ENCODE results near the gene GALNT2. TPM values are rescaled to one million over a fixed set of nuclear protein-coding genes. Genes with fewer than 3 reads are reported as not detected.

GALNT2 gene
- total and polyA plus RNA-seq, 9 donors = 30.3 to 89.2 (median 79.2) TPM

- Histone ChIP-seq H3K9me3 (replicated peaks; ENCODE audit: control insufficient read depth, low read depth, low read length) (no peaks in the 10 kb centered on the region), H3K27ac (ENCODE audit: low read length) (no peak overlapping the region), H3K4me1 (ENCODE audit: control insufficient read depth, insufficient read depth, low read length) (peaks cover 8% of the 10 kb centered on the region), H3K4me3 (ENCODE audit: low read length) (no peak overlapping the region), H3K27me3 (ENCODE audit: control insufficient read depth, insufficient read depth, low read length) (no peaks in the 10 kb centered on the region), H3K36me3 (ENCODE audit: control insufficient read depth, insufficient read depth, low read length) (no peaks in the 10 kb centered on the region)
- WGBS (ENCODE audit: insufficient coverage) = no CpG with 5 or more reads among the region's 4 CpGs
- DNase-seq = no peak
Observed at GRCh38 chr1:230062521-230062920, 4.5 kb upstream of the GALNT2 start.

- H3K9me3 ChIP-seq (replicated peaks; ENCODE audit: control insufficient read depth, low read depth, low read length) = no peaks in the 10 kb centered on the region
- H3K4me3 ChIP-seq (ENCODE audit: low read length) = no peak overlapping the region
- DNase-seq = no peak
- 90% methylated on average over 4 of the region's 6 CpGs for WGBS (ENCODE audit: insufficient coverage)
- no peaks in the 10 kb centered on the region for H3K36me3 ChIP-seq (ENCODE audit: control insufficient read depth, insufficient read depth, low read length)
- H3K27me3 ChIP-seq (ENCODE audit: control insufficient read depth, insufficient read depth, low read length) = no peaks in the 10 kb centered on the region
- no peak overlapping the region for H3K27ac ChIP-seq (ENCODE audit: low read length)
- peaks cover 15% of the 10 kb centered on the region for H3K4me1 ChIP-seq (ENCODE audit: control insufficient read depth, insufficient read depth, low read length)
Observed at GRCh38 chr1:230064283-230064682, 2.8 kb upstream of the GALNT2 start.

- H3K36me3 ChIP-seq (ENCODE audit: control insufficient read depth, insufficient read depth, low read length) = no peaks in the 10 kb centered on the region
- H3K27ac ChIP-seq (ENCODE audit: low read length) = no peak overlapping the region
- H3K4me3 ChIP-seq (ENCODE audit: low read length) = no peak overlapping the region
- no peaks in the 10 kb centered on the region for H3K9me3 ChIP-seq (replicated peaks; ENCODE audit: control insufficient read depth, low read depth, low read length)
- WGBS (ENCODE audit: insufficient coverage) = no CpG with 5 or more reads among the region's 2 CpGs
- H3K27me3 ChIP-seq (ENCODE audit: control insufficient read depth, insufficient read depth, low read length) = no peaks in the 10 kb centered on the region
- H3K4me1 ChIP-seq (ENCODE audit: control insufficient read depth, insufficient read depth, low read length) = peaks cover 17% of the 10 kb centered on the region
- no peak for DNase-seq
Observed at GRCh38 chr1:230065161-230065560, 1.9 kb upstream of the GALNT2 start.

DNA sequence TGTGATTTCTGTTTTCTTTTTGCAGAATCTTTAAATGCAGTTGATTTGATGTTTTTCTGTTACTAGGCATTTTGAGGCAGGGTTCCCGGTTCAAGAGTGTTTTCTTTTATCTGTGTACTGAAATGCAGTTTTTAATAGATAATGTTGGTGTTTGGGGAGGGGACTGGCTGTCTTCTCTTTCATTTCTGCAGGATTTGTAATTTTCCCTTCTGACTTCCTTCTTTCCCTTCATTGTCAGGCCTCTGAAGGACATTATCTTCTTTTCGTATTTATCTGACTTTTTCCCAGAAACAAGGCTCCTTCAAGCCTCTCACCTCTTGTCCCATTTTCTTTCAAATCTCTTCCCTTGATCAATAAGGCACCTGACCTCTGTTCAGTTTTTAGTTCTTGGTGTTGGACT, 1.5 kb upstream of the GALNT2 start:
- peak overlapping the region; percentile 91 for H3K27ac ChIP-seq (ENCODE audit: low read length)
- WGBS (ENCODE audit: insufficient coverage) = no CpG with 5 or more reads among the region's 2 CpGs
- H3K4me1 ChIP-seq (ENCODE audit: control insufficient read depth, insufficient read depth, low read length) = peaks cover 18% of the 10 kb centered on the region
- no peaks in the 10 kb centered on the region for H3K9me3 ChIP-seq (replicated peaks; ENCODE audit: control insufficient read depth, low read depth, low read length)
- DNase-seq = no peak
- no peaks in the 10 kb centered on the region for H3K27me3 ChIP-seq (ENCODE audit: control insufficient read depth, insufficient read depth, low read length)
- no peaks in the 10 kb centered on the region for H3K36me3 ChIP-seq (ENCODE audit: control insufficient read depth, insufficient read depth, low read length)
- H3K4me3 ChIP-seq (ENCODE audit: low read length) = no peak overlapping the region

- no peaks in the 10 kb centered on the region for H3K27me3 ChIP-seq (ENCODE audit: control insufficient read depth, insufficient read depth, low read length)
- no peaks in the 10 kb centered on the region for H3K9me3 ChIP-seq (replicated peaks; ENCODE audit: control insufficient read depth, low read depth, low read length)
- H3K4me1 ChIP-seq (ENCODE audit: control insufficient read depth, insufficient read depth, low read length) = peaks cover 18% of the 10 kb centered on the region
- peak overlapping the region; percentile 63 for H3K4me3 ChIP-seq (ENCODE audit: low read length)
- H3K36me3 ChIP-seq (ENCODE audit: control insufficient read depth, insufficient read depth, low read length) = no peaks in the 10 kb centered on the region
- no CpG with 5 or more reads among the region's 8 CpGs for WGBS (ENCODE audit: insufficient coverage)
- peak overlapping the region; percentile 91 for H3K27ac ChIP-seq (ENCODE audit: low read length)
- DNase-seq = peak; percentile 13
Observed at GRCh38 chr1:230066031-230066430, 1.0 kb upstream of the GALNT2 start.

GRCh38 chr1:230067419-230067870, 407 bp downstream of the GALNT2 start:
- under 1% methylated on average over 37 of the region's 44 CpGs for WGBS (ENCODE audit: insufficient coverage)
- peak; percentile 72 for DNase-seq
- H3K27me3 ChIP-seq (ENCODE audit: control insufficient read depth, insufficient read depth, low read length) = no peaks in the 10 kb centered on the region

DNA sequence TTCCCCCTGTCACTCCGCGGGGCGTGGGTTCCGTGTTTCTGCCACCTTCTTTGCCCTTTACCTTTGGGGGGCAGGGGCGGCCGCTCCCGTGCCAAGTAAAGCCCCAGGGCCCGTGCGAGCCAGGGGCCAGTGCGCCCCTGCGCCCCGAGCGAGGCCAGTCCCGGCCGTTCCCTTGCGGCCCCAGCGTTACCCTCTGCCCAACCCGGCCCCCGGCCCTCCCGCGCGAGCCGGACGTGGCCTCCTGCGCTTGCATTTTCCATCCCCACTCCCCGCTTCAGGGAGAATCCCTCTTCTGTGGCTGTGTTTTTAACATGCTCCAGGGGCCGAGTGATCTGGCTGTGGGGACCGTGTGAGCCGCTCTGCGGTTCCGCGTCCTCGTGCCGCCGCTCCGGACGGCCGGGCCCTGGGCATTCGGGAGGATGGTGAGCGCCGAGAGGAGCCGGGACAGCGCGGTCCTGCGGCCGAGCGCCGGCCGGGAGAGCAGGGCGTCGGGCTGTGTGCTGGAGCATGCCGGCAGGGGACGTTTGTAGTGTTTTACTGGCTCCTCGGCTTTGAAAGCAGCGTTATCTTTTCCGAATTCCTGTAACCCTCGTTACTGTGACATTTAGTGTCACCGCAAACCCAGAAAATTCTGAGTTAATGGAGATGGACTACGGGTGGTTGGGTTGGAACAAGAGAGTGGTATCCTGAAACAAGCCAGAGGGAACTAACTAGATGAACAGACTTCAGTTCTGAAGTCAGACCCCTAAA, 1.0 kb downstream of the GALNT2 start:
- Histone ChIP-seq H3K9me3 (replicated peaks; ENCODE audit: control insufficient read depth, low read depth, low read length) (no peaks in the 10 kb centered on the region), H3K36me3 (ENCODE audit: control insufficient read depth, insufficient read depth, low read length) (no peaks in the 10 kb centered on the region), H3K27ac (ENCODE audit: low read length) (peak overlapping the region; percentile 80), H3K4me3 (ENCODE audit: low read length) (peak overlapping the region; percentile 85), H3K27me3 (ENCODE audit: control insufficient read depth, insufficient read depth, low read length) (no peaks in the 10 kb centered on the region), H3K4me1 (ENCODE audit: control insufficient read depth, insufficient read depth, low read length) (peaks cover 21% of the 10 kb centered on the region)
- under 1% methylated on average over 58 of the region's 59 CpGs for WGBS (ENCODE audit: insufficient coverage)
- DNase-seq = peak; percentile 43

More at GRCh38 chr1:230067419-230067870, 407 bp downstream of the GALNT2 start:
- peak overlapping the region; percentile 85 for H3K4me3 ChIP-seq (ENCODE audit: low read length)
- peak overlapping the region; percentile 80 for H3K27ac ChIP-seq (ENCODE audit: low read length)
- no peaks in the 10 kb centered on the region for H3K9me3 ChIP-seq (replicated peaks; ENCODE audit: control insufficient read depth, low read depth, low read length)
- no peaks in the 10 kb centered on the region for H3K36me3 ChIP-seq (ENCODE audit: control insufficient read depth, insufficient read depth, low read length)
- peaks cover 18% of the 10 kb centered on the region for H3K4me1 ChIP-seq (ENCODE audit: control insufficient read depth, insufficient read depth, low read length)

GRCh38 chr1:230068621-230068873, 1.5 kb downstream of the GALNT2 start:
- DNase-seq = peak; percentile 21
- no peaks in the 10 kb centered on the region for H3K36me3 ChIP-seq (ENCODE audit: control insufficient read depth, insufficient read depth, low read length)
- H3K4me3 ChIP-seq (ENCODE audit: low read length) = peak overlapping the region; percentile 85
- WGBS (ENCODE audit: insufficient coverage) = 24% methylated on average over 5 of the region's 9 CpGs
- H3K4me1 ChIP-seq (ENCODE audit: control insufficient read depth, insufficient read depth, low read length) = peaks cover 25% of the 10 kb centered on the region
- H3K27ac ChIP-seq (ENCODE audit: low read length) = peak overlapping the region; percentile 17
- H3K9me3 ChIP-seq (replicated peaks; ENCODE audit: control insufficient read depth, low read depth, low read length) = no peaks in the 10 kb centered on the region
- H3K27me3 ChIP-seq (ENCODE audit: control insufficient read depth, insufficient read depth, low read length) = no peaks in the 10 kb centered on the region

- Histone ChIP-seq H3K4me1 (ENCODE audit: control insufficient read depth, insufficient read depth, low read length) (peaks cover 28% of the 10 kb centered on the region), H3K4me3 (ENCODE audit: low read length) (peak overlapping the region; percentile 85), H3K27me3 (ENCODE audit: control insufficient read depth, insufficient read depth, low read length) (no peaks in the 10 kb centered on the region), H3K27ac (ENCODE audit: low read length) (no peak overlapping the region), H3K9me3 (replicated peaks; ENCODE audit: control insufficient read depth, low read depth, low read length) (no peaks in the 10 kb centered on the region), H3K36me3 (ENCODE audit: control insufficient read depth, insufficient read depth, low read length) (no peaks in the 10 kb centered on the region)
- peak; percentile 27 for DNase-seq
- 76% methylated on average over 3 of the region's 13 CpGs for WGBS (ENCODE audit: insufficient coverage)
Observed at GRCh38 chr1:230068952-230069684, 2.1 kb downstream of the GALNT2 start.

DNA sequence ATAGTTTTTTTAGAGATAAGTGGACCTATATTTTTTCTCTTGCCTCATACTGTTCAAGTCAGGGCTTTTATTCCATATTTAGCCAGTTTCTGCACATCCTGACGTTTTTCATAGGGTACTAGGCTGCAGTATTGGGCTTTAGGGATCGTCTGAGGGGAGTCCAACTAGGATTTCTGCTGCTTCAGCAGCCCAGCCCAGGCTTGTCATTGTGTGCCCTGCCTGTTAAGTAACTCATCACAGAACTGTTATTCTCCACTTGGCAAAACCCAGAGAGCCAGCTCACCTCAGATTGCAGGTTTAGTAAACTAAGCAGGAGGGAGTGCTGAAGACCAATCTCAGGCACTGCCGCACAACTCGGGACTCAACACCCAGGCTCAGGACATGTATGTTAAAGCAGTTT, 2.8 kb downstream of the GALNT2 start:
- H3K4me1 ChIP-seq (ENCODE audit: control insufficient read depth, insufficient read depth, low read length) = peaks cover 33% of the 10 kb centered on the region
- no peak overlapping the region for H3K4me3 ChIP-seq (ENCODE audit: low read length)
- no peaks in the 10 kb centered on the region for H3K36me3 ChIP-seq (ENCODE audit: control insufficient read depth, insufficient read depth, low read length)
- no peak overlapping the region for H3K27ac ChIP-seq (ENCODE audit: low read length)
- H3K9me3 ChIP-seq (replicated peaks; ENCODE audit: control insufficient read depth, low read depth, low read length) = no peaks in the 10 kb centered on the region
- WGBS (ENCODE audit: insufficient coverage) = no CpG with 5 or more reads among the region's 4 CpGs
- DNase-seq = no peak
- no peaks in the 10 kb centered on the region for H3K27me3 ChIP-seq (ENCODE audit: control insufficient read depth, insufficient read depth, low read length)

All from muscle of leg (tissue), 11 donors.